GM23248 (cell line): ENCODE measurements around the gene MORC2. TPM values are rescaled to one million over a fixed set of nuclear protein-coding genes. Genes with fewer than 3 reads are reported as not detected.

Experiments
- DNase-seq: peaks from one replicate; pipeline ENCODE4 v3.0.0-alpha.2; 2015
- H2AFZ ChIP-seq: fragments of 200-600 bp; sonication (generic); 2 replicates; pipeline ENCODE4 v1.6.1; 2016; ENCODE audit warnings: antibody characterized with exemption
- H3F3A ChIP-seq: fragments of 200-600 bp; sonication (generic); 2 replicates; pipeline ENCODE4 v1.6.1; 2016; ENCODE audit warnings: mild to moderate bottlenecking, antibody characterized with exemption, mixed run types; ENCODE audit not compliant: insufficient read depth
- H3K27ac ChIP-seq: fragments of 200-600 bp; sonication (generic); 2 replicates; pipeline ENCODE4 v1.5.1; 2016; ENCODE audit warnings: mild to moderate bottlenecking
- H3K27me3 ChIP-seq: fragments of 200-600 bp; sonication (generic); replicated peaks from 2 replicates; pipeline ENCODE4 v1.6.1; 2016; ENCODE audit warnings: mild to moderate bottlenecking; ENCODE audit not compliant: insufficient read depth
- H3K36me3 ChIP-seq: fragments of 200-600 bp; sonication (generic); 2 replicates; pipeline ENCODE4 v1.6.1; 2016; ENCODE audit warnings: low read depth, mild to moderate bottlenecking
- H3K4me1 ChIP-seq: fragments of 200-600 bp; sonication (generic); 2 replicates; pipeline ENCODE4 v1.6.1; 2016; ENCODE audit warnings: mild to moderate bottlenecking; ENCODE audit not compliant: insufficient read depth
- H3K4me2 ChIP-seq: fragments of 200-600 bp; sonication (generic); one replicate; pipeline ENCODE4 v1.6.1; 2016; ENCODE audit warnings: mild to moderate bottlenecking; ENCODE audit not compliant: unreplicated experiment
- H3K4me3 ChIP-seq: fragments of 200-600 bp; sonication (generic); 2 replicates; pipeline ENCODE4 v1.5.1; 2016; ENCODE audit warnings: mild to moderate bottlenecking
- H3K79me2 ChIP-seq: fragments of 200-600 bp; sonication (generic); 2 replicates; pipeline ENCODE4 v1.6.1; 2016; ENCODE audit warnings: mild to moderate bottlenecking; ENCODE audit not compliant: insufficient read depth
- H3K9ac ChIP-seq: fragments of 200-600 bp; sonication (generic); 2 replicates; pipeline ENCODE4 v1.6.1; 2016; ENCODE audit warnings: mild to moderate bottlenecking
- H3K9me2 ChIP-seq: fragments of 200-600 bp; sonication (generic); 2 replicates; pipeline ENCODE4 v1.6.1; 2016; ENCODE audit warnings: mixed run types, mild to moderate bottlenecking, moderate library complexity; ENCODE audit not compliant: insufficient read depth
- H3K9me3 ChIP-seq: fragments of 200-600 bp; sonication (generic); one replicate; pipeline ENCODE4 v1.6.1; 2017; ENCODE audit warnings: low read depth
- H4K20me1 ChIP-seq: fragments of 200-600 bp; sonication (generic); 2 replicates; pipeline ENCODE4 v1.6.0; 2016; ENCODE audit not compliant: insufficient read depth
- EZH2 ChIP-seq: fragments of 200-600 bp; sonication (generic); IDR thresholded peaks from 2 replicates; pipeline ENCODE4 v1.6.1; 2018; ENCODE audit warnings: antibody characterized with exemption, mild to moderate bottlenecking; ENCODE audit not compliant: insufficient read depth, poor library complexity, severe bottlenecking
- EZH2phosphoT487 ChIP-seq: fragments of 200-600 bp; sonication (generic); IDR thresholded peaks from 2 replicates; pipeline ENCODE4 v1.6.1; 2018; ENCODE audit warnings: antibody characterized with exemption, moderate library complexity, mild to moderate bottlenecking, low read depth; ENCODE audit not compliant: insufficient read depth
- WGBS, 2 experiments: methylation state at CpG; one replicate each; pipeline ENCODE4 v1.1.6; 2015 to 2017; ENCODE audit warnings: low lambda C conversion rate in 2 of 2, low coverage in 1 of 2; ENCODE audit errors: missing lambda C conversion rate in 2 of 2; 5-methylcytosine and 5-hydroxymethylcytosine counted together
- in situ Hi-C: fragments of 300-500 bp; cut with MboI; formaldehyde crosslinking; loops from 2 replicates; pipeline ENCODE4 v1.15.0; 2020
- polyA plus RNA-seq: library from polyadenylated mRNA; unstranded; fragments of >200 nt; fragmentation: Nextera tagmentation; extraction: Ambion mirVana; gene quantifications from 2 replicates; pipeline ENCODE4 v1.2.1, GENCODE V29; 2016
- total RNA-seq: library from RNA; depleted of rRNA; stranded (reverse); fragments of >200 nt; shearing (Covaris generic); gene quantifications from 2 replicates; pipeline ENCODE4 v1.2.3, GENCODE V29; 2014

Gene MORC2
- total and polyA plus RNA-seq, 2 experiments from 2014 or later, result 13.2 to 16.8 TPM

GRCh38 chr22:30931541-30932300 lies 36.9 kb downstream of the MORC2 start:
- Histone ChIP-seq H3K27me3 (no peaks in the 10 kb centered on the region), H4K20me1 (0 out of 2 replicates have a peak, but pooled peaks cover 5% of the 10 kb centered on the region), H3K36me3 (peaks cover 46% of the 10 kb centered on the region), H3K27ac (no peak overlapping the region), H2AFZ (no peak overlapping the region), H3K79me2 (no peaks in the 10 kb centered on the region), H3K9ac (no peak overlapping the region), H3K4me1 (no peaks in the 10 kb centered on the region), H3K4me3 (no peak overlapping the region), H3K9me2 (no peaks in the 10 kb centered on the region), H3K9me3 (no peaks in the 10 kb centered on the region), H3K4me2 (no peak overlapping the region), H3F3A (no peaks in the 10 kb centered on the region)
- in situ Hi-C loops, result no loop called here
- no peak for TF ChIP-seq EZH2phosphoT487
- TF ChIP-seq EZH2, result no peak
- DNase-seq, result no peak
- 97 to 98% methylated on average over 4 of the region's 4 CpGs for WGBS, 2 experiments

DNA sequence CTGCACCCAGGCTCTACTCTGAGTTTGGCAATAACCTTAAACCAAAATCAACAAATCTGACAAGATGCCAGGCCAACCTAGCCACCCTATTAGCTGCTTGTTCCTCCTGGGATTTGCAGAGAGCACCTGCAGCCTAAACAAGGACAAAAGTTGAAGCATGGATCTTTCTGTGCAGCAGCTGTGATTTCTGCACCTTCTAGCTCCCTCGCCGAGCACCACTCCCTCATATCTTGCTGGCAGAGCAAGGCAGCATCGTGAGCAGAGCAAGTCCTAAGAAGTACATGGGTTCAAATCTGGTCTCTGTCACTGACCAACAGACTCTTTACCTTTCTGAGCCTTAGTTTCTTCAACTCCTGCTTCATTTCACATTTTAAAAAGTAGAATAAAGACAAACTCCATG lies 38.3 kb downstream of the MORC2 start:
- in situ Hi-C loops, result no loop called here
- no peaks in the 10 kb centered on the region for H3F3A ChIP-seq
- TF ChIP-seq EZH2phosphoT487 (no peak), EZH2 (no peak)
- WGBS, 2 experiments, result 99 to 100% methylated on average over 3 of the region's 3 CpGs
- H3K9me3 ChIP-seq, result no peaks in the 10 kb centered on the region
- no peak overlapping the region for H3K4me3 ChIP-seq
- no peak for DNase-seq
- H2AFZ ChIP-seq, result no peak overlapping the region
- no peak overlapping the region for H3K9ac ChIP-seq
- H3K27me3 ChIP-seq, result no peaks in the 10 kb centered on the region
- H3K36me3 ChIP-seq, result peaks cover 37% of the 10 kb centered on the region
- 0 out of 2 replicates have a peak, but pooled peaks cover 5% of the 10 kb centered on the region for H4K20me1 ChIP-seq
- no peak overlapping the region for H3K4me2 ChIP-seq
- H3K4me1 ChIP-seq, result no peaks in the 10 kb centered on the region
- no peaks in the 10 kb centered on the region for H3K79me2 ChIP-seq
- no peaks in the 10 kb centered on the region for H3K9me2 ChIP-seq
- H3K27ac ChIP-seq, result no peak overlapping the region

DNA sequence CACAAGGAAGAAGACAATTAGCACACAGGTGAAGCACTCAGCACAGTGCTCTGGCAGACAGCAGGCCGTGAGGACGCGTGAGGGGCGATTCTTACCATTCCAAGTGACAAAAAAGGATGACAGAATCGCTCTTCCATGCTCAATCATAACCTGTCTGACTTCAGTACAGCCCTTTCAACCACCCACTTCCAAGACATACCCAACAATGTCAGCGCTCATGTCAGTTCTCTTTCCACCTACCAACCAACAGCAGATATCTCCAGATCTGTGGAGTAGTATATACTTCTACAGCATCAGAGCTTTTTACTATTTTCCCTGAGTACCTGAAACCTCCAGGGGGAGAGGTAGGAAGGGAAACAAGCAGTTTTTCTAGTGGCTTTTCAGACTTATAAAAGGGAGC lies 40.2 kb downstream of the MORC2 start:
- 98% methylated on average over 6 of the region's 6 CpGs for WGBS, 2 experiments
- no peaks in the 10 kb centered on the region for H3K9me3 ChIP-seq
- H3K9me2 ChIP-seq, result no peaks in the 10 kb centered on the region
- no peak overlapping the region for H3K9ac ChIP-seq
- no peak overlapping the region for H3K4me3 ChIP-seq
- DNase-seq, result no peak
- H3F3A ChIP-seq, result peaks cover 5% of the 10 kb centered on the region; the same call in 1 of the 2 replicates
- no peak overlapping the region for H3K27ac ChIP-seq
- no peaks in the 10 kb centered on the region for H3K4me1 ChIP-seq
- in situ Hi-C loops, result no loop called here
- 0 out of 2 replicates have a peak, but pooled peaks cover 5% of the 10 kb centered on the region for H4K20me1 ChIP-seq
- H3K36me3 ChIP-seq, result peaks cover 26% of the 10 kb centered on the region
- no peak overlapping the region for H2AFZ ChIP-seq
- TF ChIP-seq EZH2 (no peak), EZH2phosphoT487 (no peak)
- no peaks in the 10 kb centered on the region for H3K27me3 ChIP-seq
- no peak overlapping the region for H3K4me2 ChIP-seq
- no peaks in the 10 kb centered on the region for H3K79me2 ChIP-seq

DNA sequence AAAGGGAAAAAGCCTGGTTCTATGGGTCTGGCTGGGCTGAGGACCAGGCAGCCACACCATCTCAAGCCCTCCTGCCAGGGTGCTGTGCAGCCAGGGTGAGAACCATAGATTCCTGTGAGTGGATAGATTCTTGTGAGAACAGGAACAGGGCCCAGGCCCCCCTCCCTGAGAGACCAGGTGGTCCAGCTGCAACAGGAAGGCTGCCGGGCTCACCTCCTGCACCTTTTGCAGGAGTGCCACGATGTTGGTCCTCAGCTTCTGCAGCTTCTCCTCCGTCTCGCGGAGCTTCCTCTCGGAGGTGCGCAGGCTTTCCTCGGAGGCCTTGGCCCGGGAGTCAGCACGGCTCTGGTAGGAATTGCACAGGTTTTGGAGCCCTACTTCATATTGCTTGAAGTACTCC lies 40.8 kb downstream of the MORC2 start:
- Histone ChIP-seq H3K9me3 (no peaks in the 10 kb centered on the region), H3K4me1 (no peaks in the 10 kb centered on the region), H3K27ac (no peak overlapping the region), H3K36me3 (peaks cover 26% of the 10 kb centered on the region), H3K27me3 (no peaks in the 10 kb centered on the region), H3K9ac (no peak overlapping the region), H3F3A (peaks cover 5% of the 10 kb centered on the region; the same call in 1 of the 2 replicates), H4K20me1 (0 out of 2 replicates have a peak, but pooled peaks cover 5% of the 10 kb centered on the region), H3K9me2 (no peaks in the 10 kb centered on the region), H3K79me2 (no peaks in the 10 kb centered on the region), H3K4me2 (no peak overlapping the region), H2AFZ (no peak overlapping the region), H3K4me3 (no peak overlapping the region)
- in situ Hi-C loops, result no loop called here
- 89 to 90% methylated on average over 10 of the region's 10 CpGs for WGBS, 2 experiments
- DNase-seq, result no peak
- no peak for TF ChIP-seq EZH2
- TF ChIP-seq EZH2phosphoT487, result no peak
